HG03045 (cell line): ENCODE data around the gene FAM3A.

Experiments
- ATAC-seq: cut with Tn5 transposase; IDR thresholded peaks from one replicate; pipeline ENCODE4 v1.9.1; 2021; ENCODE audit warnings: mild to moderate bottlenecking, moderate library complexity; ENCODE audit not compliant: unreplicated experiment

The FAM3A gene

DNA sequence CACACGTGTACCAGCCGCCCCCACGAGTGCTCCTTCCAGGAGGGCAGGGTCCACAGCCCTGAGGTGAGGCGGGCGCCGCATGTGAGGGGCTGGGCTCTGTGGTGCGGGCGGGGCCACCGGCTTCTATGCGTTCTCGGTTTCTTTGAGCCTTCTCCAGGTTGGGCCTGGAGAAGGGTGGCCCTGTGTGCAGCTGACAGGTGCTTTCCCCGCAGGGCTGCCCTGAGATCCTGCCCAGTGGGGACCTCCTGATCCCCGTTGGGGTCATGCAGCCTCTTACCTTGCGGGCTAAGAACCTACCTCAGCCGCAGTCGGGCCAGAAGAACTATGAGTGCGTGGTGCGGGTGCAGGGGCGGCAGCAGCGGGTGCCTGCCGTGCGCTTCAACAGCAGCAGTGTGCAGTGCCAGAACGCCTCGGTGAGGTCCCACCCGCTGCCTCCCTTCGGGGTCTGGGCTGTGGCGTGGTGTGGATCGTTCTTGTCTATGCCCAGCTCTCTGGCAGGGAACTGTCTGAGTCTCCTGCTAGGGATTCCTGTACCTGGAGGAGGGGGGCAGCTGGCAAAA is 51.1 kb downstream of the FAM3A start:
- no peak for ATAC-seq

- ATAC-seq, result no peak
Observed at GRCh38 chrX:154463611-154464220, 52.3 kb downstream of the FAM3A start.

DNA sequence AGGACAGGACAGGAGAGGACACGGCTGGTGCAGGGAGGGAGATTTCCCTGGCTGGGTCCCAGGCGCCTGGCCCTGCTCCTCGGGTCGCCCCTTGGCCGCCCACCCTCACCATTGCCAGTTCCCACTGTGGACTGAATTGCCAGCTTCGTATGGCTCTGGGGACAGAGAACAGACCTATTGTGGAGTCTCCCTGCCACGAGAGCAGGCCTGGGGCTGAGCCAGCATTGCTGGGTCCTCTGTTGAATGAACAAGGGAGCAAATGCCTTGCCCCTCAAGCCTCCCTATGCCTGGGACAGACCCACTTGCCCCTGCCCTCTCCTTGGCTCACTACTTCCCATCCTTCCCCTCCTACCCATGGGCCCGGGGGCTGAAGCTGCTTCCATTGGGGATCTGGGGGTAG is 53.6 kb downstream of the FAM3A start:
- ATAC-seq, result no peak

- no peak for ATAC-seq
Observed at GRCh38 chrX:154460326-154460725, 55.7 kb downstream of the FAM3A start.

DNA sequence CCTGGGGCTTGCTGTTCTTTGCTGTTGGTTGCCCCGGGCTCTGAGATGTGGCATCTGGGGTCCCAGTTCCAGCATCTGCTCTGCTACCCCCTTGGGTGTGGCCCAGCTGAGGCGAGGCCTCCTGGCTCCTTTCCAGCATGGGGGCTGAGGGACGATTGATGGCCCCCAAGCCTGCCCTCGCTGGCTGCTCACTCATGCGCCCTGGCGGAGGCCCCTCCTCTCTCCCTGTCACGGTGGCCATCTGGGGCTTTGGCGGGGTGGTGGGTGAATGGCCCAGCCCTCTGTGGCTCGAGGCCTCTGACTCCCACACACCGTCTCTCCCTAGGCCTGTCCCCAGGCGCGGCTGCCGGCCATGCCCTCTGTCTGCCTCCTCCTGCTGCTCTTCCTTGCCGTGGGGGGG is 56.2 kb downstream of the FAM3A start:
- ATAC-seq, result no peak

DNA sequence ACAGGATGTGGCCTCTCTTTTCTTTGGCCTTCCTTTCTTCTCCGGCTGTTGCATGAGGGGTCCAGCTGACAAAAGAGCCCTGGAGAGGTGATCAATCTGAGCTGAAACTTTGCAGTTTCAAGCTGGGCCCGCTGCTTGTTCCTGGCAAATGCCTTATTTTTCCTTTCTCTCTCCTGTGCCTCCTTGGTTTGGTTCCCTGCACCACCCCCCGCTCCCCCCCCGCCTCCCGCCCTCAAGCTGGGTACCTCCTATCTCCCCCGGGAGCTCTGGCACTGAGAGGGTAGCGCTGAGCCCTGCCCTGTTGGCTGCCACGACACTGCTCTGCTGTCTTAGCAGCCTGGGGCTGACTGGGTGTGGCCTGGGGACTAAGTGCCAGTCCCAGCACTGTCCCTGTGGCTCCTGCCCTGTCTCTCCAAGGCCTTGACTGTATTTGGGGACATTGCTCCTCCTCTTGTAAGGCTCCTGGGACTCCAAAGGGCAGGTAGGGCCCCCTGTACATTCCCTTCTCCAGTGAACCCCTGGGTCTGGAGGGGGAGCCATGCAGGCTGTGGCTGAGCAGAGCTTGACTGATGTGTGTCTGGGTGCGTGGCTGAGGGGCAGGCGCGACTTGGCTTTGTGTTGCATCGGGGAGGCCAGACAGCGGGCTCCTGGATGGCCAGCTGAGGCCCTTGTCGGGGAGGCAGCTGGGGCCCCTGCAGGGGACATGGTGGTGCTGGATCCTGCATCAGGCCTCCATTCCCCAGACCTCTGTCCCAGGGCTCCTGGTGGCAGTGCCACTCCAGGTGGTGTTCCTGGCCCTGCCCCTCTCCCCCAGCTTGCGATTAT is 56.9 kb downstream of the FAM3A start:
- no peak for ATAC-seq

GRCh38 chrX:154458116-154458953 is 57.7 kb downstream of the FAM3A start, which contains the start of gene PLXNA3:
PLXNA3 (plus strand) TSS chrX:154458281; CDS start chrX:154460184, 1,903 bp downstream.
- ATAC-seq, result peak; percentile 58

GRCh38 chrX:154457491-154458115 is 58.4 kb downstream of the FAM3A start:
- peak; percentile 63 for ATAC-seq
